Neuronal stem cell (in vitro differentiated cells): ENCODE measurements around the gene FBH1.

Source experiments
- DNase-seq: peaks from one replicate; pipeline ENCODE4 v3.0.0-alpha.2; 2013; ENCODE audit warnings: low spot score
- H2AFZ ChIP-seq: one replicate; pipeline ENCODE4 v1.6.1; 2013; ENCODE audit warnings: mild to moderate bottlenecking, low read length, inconsistent platforms
- H2AK5ac ChIP-seq: 2 replicates; pipeline ENCODE4 v1.6.1; 2013; ENCODE audit warnings: low read depth, mild to moderate bottlenecking, inconsistent platforms, low read length, moderate library complexity, mixed read lengths
- H2BK120ac ChIP-seq: 2 replicates; pipeline ENCODE4 v1.6.1; 2013; ENCODE audit warnings: low read depth, mild to moderate bottlenecking, inconsistent platforms, low read length, moderate library complexity, mixed read lengths
- H2BK12ac ChIP-seq: one replicate; pipeline ENCODE4 v1.6.1; 2013; ENCODE audit warnings: low read length, inconsistent platforms
- H2BK15ac ChIP-seq: 2 replicates; pipeline ENCODE4 v1.6.1; 2013; ENCODE audit warnings: mild to moderate bottlenecking, low read length, inconsistent platforms, mixed read lengths
- H2BK5ac ChIP-seq: one replicate; pipeline ENCODE4 v1.6.1; 2013; ENCODE audit warnings: inconsistent platforms, mild to moderate bottlenecking, low read length, moderate library complexity
- H3K14ac ChIP-seq: one replicate; pipeline ENCODE4 v1.6.1; 2013; ENCODE audit warnings: low read length, inconsistent platforms
- H3K18ac ChIP-seq: 2 replicates; pipeline ENCODE4 v1.6.1; 2013; ENCODE audit warnings: low read length, inconsistent platforms
- H3K23ac ChIP-seq: 2 replicates; pipeline ENCODE4 v1.6.1; 2013; ENCODE audit warnings: low read depth, mild to moderate bottlenecking, mixed read lengths, low read length, inconsistent platforms; ENCODE audit not compliant: poor library complexity
- H3K27ac ChIP-seq: replicated peaks from 3 replicates; pipeline ENCODE4 v1.5.1; 2013; ENCODE audit warnings: low read length, inconsistent platforms
- H3K27me3 ChIP-seq, 3 experiments: 2 replicates each; pipeline ENCODE4 v1.6.1; 2013; ENCODE audit warnings: low read length in 3 of 3, mild to moderate bottlenecking in 2 of 3, inconsistent platforms in 1 of 3, low read depth in 1 of 3, mixed read lengths in 1 of 3, moderate library complexity in 1 of 3; ENCODE audit not compliant: control insufficient read depth in 3 of 3, insufficient read depth in 3 of 3
- H3K36me3 ChIP-seq, 2 donors: replicated peaks in 1 of 2; 2 replicates each; pipeline ENCODE4 v1.6.1; 2013; ENCODE audit warnings: low read length in 2 of 2; ENCODE audit not compliant: control insufficient read depth in 2 of 2, insufficient read depth in 2 of 2
- H3K4ac ChIP-seq: 2 replicates; pipeline ENCODE4 v1.6.1; 2013; ENCODE audit warnings: inconsistent platforms, mild to moderate bottlenecking, low read length, moderate library complexity
- H3K4me1 ChIP-seq, 2 donors: 1 replicate in 1 of 2; 2 replicates in 1 of 2; pipeline ENCODE4 v1.6.1; 2013; ENCODE audit warnings: low read length in 2 of 2, low read depth in 1 of 2; ENCODE audit not compliant: control insufficient read depth in 2 of 2, insufficient read depth in 1 of 2
- H3K4me2 ChIP-seq: one replicate; pipeline ENCODE4 v1.6.1; 2013; ENCODE audit warnings: mild to moderate bottlenecking, low read length, inconsistent platforms; ENCODE audit not compliant: insufficient read depth, poor library complexity, severe bottlenecking
- H3K4me3 ChIP-seq, 2 donors: 2 replicates each; pipeline ENCODE4 v1.5.1; 2013; ENCODE audit warnings: low read length in 2 of 2, mild to moderate bottlenecking in 2 of 2, inconsistent platforms in 1 of 2, moderate library complexity in 1 of 2
- H3K79me1 ChIP-seq: one replicate; pipeline ENCODE4 v1.6.1; 2013; ENCODE audit warnings: low read depth, mild to moderate bottlenecking, inconsistent platforms, low read length, moderate library complexity
- H3K9ac ChIP-seq: one replicate; pipeline ENCODE4 v1.6.1; 2013; ENCODE audit warnings: mild to moderate bottlenecking, low read depth, low read length, inconsistent platforms; ENCODE audit not compliant: poor library complexity
- H3K9me3 ChIP-seq, 2 donors: replicated peaks in 1 of 2; 2 replicates each; pipeline versions ENCODE3 to v1.6.1; 2013; ENCODE audit warnings: low read length in 2 of 2, mild to moderate bottlenecking in 2 of 2, inconsistent platforms in 1 of 2, low read depth in 1 of 2, mixed read lengths in 1 of 2, moderate library complexity in 1 of 2; ENCODE audit not compliant: control insufficient read depth in 2 of 2, insufficient read depth in 1 of 2
- H4K8ac ChIP-seq: one replicate; pipeline ENCODE4 v1.6.1; 2013; ENCODE audit warnings: low read depth, mild to moderate bottlenecking, inconsistent platforms, low read length, moderate library complexity
- H4K91ac ChIP-seq: one replicate; pipeline ENCODE4 v1.6.1; 2013; ENCODE audit warnings: low read length, low read depth, mild to moderate bottlenecking, inconsistent platforms; ENCODE audit not compliant: poor library complexity
- WGBS, 2 donors: extraction: QIAGEN DNeasy Blood & Tissue Kit; methylation state at CpG; one replicate each; pipeline ENCODE4 v1.1.7; 2013; ENCODE audit warnings: missing lambda C conversion rate in 2 of 2, mixed read lengths in 1 of 2; ENCODE audit not compliant: insufficient read length in 2 of 2, insufficient replicate concordance in 1 of 2; ENCODE audit errors: extremely low coverage in 2 of 2; 5-methylcytosine and 5-hydroxymethylcytosine counted together

The FBH1 gene

DNA sequence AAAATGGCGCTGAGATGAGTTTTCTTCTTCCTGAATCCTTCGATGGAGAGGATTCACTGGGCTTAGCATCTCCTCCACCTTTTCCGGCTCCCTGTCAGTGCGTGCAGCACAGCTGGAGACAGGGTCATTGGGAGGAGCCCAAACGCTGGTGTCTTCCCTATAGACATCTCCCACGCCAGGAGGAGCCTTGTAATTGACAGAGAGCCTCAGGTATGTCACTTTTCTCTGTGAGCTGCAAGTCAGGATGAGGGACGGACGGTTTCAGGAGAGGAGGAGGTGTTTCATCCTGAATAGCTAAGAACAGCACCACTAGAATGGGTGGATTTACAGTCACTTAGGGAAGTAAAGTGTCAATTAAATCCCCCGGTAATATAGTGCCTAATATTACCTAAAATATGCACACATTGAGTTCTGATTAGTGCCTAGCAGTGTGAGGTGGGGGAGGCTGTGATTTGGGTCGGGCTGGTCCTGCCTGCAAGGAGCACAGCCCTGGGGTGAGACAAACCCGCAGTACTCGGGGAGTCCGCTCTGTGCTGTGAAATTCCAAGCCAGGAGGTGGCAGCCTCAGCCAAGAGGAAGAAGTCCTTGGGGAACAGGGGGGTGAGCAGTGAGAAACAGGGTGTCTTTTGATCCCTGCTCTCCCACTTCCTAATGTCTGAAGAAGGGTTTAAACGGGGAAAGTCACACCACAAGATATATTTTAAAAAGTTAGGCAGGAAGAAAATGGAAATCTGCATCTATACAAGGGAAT lies 59.1 kb downstream of the FBH1 start:
- Histone ChIP-seq H2BK5ac (no peak overlapping the region), H2AFZ (peak overlapping the region; percentile 49), H4K91ac (no peak overlapping the region), H2BK12ac (no peak overlapping the region), H3K36me3 (no peaks in the 10 kb centered on the region), H3K27me3 (peaks cover 0 to 43% (median 0%) of the 10 kb centered on the region in 3 experiments), H3K9me3 (no peaks in the 10 kb centered on the region), H3K9ac (no peak overlapping the region), H2BK120ac (no peak overlapping the region), H2AK5ac (no peak overlapping the region), H3K4me2 (no peak overlapping the region), H3K18ac (no peak overlapping the region), H4K8ac (no peak overlapping the region), H3K4ac (no peak overlapping the region), H3K4me3 (no peak overlapping the region), H3K27ac (no peak overlapping the region), H2BK15ac (no peak overlapping the region), H3K79me1 (no peaks in the 10 kb centered on the region), H3K14ac (no peak overlapping the region), H3K4me1 (no peaks in the 10 kb centered on the region), H3K23ac (no peak overlapping the region)
- WGBS, 2 donors = no CpG with 5 or more reads among the region's 14 CpGs
- DNase-seq = peak; percentile 15

DNA sequence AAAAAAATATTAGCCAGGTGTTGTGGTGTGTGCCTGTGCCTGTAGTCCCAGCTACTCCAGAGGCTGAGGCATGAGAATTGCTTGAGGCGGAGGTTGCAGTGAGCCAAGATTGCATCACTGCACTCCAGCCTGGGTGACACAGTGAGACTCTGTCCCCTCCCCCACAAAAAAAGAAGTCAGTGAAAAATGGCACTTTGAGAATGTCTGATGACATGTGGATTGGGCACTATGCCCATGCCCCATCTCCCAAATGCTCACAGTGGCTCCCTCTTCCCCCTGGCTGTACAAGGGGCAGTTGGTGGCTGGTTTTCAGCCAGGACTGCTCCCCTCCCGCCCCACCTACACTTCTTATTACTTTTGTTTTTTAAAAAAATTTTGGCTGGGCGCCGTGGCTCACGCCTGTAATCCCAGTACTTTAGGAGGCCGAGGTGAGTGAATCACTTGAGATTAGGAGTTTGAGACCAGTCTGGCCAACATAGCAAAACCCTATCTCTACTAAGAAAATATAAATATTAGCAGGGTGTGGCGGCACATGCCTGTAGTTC lies 61.2 kb downstream of the FBH1 start:
- Histone ChIP-seq H3K18ac (no peak overlapping the region), H3K9me3 (no peaks in the 10 kb centered on the region), H2BK5ac (no peak overlapping the region), H3K4me1 (no peaks in the 10 kb centered on the region), H2AFZ (no peak overlapping the region), H4K8ac (no peak overlapping the region), H2BK12ac (no peak overlapping the region), H3K14ac (no peak overlapping the region), H2BK120ac (no peak overlapping the region), H3K36me3 (no peaks in the 10 kb centered on the region), H3K27ac (no peak overlapping the region), H3K79me1 (no peaks in the 10 kb centered on the region), H3K4ac (no peak overlapping the region), H3K23ac (no peak overlapping the region), H2AK5ac (no peak overlapping the region), H3K27me3 (peaks cover 0 to 43% (median 0%) of the 10 kb centered on the region in 3 experiments), H3K9ac (no peak overlapping the region), H2BK15ac (no peak overlapping the region), H3K4me3 (no peak overlapping the region), H4K91ac (no peak overlapping the region), H3K4me2 (no peak overlapping the region)
- DNase-seq = no peak
- WGBS, 2 donors = no CpG with 5 or more reads among the region's 7 CpGs

DNA sequence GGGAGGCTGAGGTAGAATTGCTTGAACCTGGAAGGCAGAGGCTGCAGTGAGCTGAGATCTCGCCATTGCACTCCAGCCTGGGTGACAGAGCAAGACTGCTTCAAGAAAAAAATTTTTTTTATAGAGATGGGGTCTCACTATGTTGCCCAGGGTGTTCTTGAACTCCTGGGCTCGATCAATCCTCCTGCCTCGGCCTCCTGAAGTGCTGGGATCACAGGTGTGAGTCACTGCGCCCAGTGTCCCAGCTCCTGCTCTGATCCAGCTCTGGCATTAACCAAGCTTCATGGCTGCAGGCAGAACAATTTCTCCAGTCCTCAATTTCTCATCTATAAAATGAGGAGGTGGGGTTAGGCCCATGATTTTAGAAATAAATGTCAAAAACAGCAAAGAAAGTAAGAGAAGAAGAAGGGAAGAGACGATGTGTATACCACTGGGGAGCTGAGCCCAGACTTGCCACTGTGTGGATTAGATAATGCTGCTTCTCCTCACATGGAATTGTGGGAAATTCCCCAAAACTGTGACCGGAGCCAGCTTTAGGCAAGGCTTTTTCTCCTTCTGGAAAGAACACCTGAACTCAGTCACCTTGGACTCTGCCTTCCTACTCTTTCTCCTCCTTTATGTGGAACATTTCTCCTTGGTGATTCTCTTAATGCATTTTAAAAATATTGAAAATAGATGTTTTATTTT lies 61.8 kb downstream of the FBH1 start:
- Histone ChIP-seq H2BK12ac (no peak overlapping the region), H2BK5ac (no peak overlapping the region), H3K4me1 (no peaks in the 10 kb centered on the region), H3K4ac (no peak overlapping the region), H3K9ac (no peak overlapping the region), H3K23ac (no peak overlapping the region), H3K9me3 (no peaks in the 10 kb centered on the region), H2BK120ac (no peak overlapping the region), H3K4me3 (no peak overlapping the region), H2AFZ (no peak overlapping the region), H2AK5ac (no peak overlapping the region), H2BK15ac (no peak overlapping the region), H3K79me1 (no peaks in the 10 kb centered on the region), H3K18ac (no peak overlapping the region), H4K91ac (no peak overlapping the region), H3K27me3 (peaks cover 0 to 42% (median 0%) of the 10 kb centered on the region in 3 experiments), H3K14ac (no peak overlapping the region), H3K4me2 (no peak overlapping the region), H3K36me3 (no peaks in the 10 kb centered on the region), H3K27ac (no peak overlapping the region), H4K8ac (no peak overlapping the region)
- no CpG with 5 or more reads among the region's 6 CpGs for whole genome bisulfite sequencing, 2 donors
- DNase-seq = no peak

DNA sequence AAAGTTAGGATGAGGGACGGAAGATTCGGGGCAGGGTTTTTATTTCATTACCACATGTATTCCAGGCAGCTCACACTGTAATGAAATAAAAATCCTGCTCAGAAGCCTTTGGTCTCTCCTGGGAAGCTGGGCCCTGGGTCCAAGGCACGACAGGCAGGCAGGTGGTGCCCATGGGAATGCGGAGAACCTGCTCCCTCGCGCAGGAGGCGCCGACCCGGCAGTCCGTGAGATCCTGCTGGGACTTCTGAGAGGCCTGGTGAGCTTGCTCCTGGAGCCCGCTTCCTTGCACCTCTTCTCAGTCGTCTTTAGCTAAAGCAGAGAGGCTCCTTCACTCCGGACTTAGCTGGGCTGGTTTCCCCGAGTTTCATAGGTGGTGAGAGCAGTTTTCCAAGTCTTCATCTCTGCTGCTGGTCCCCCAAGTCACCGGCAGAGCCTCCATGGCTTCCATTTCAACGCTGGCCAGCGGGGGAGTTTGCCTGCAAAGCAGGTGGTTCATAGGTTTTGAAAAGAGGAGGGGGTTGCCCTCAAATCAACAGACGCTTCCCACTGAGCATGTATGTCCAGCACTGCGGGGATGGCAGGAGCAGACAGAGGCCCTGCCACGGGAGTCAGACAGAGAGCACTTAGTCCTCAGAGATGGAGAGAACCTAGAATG lies 62.8 kb downstream of the FBH1 start:
- H3K9ac ChIP-seq = no peak overlapping the region
- H3K18ac ChIP-seq = no peak overlapping the region
- H3K36me3 ChIP-seq = no peaks in the 10 kb centered on the region
- no peak overlapping the region for H3K4ac ChIP-seq
- no peak for DNase-seq
- peak overlapping the region; percentile 79 for H2AFZ ChIP-seq
- H2BK12ac ChIP-seq = no peak overlapping the region
- no peak overlapping the region for H2BK5ac ChIP-seq
- H3K27me3 ChIP-seq = peaks cover 0 to 41% (median 0%) of the 10 kb centered on the region in 3 experiments
- H2BK120ac ChIP-seq = no peak overlapping the region
- H2AK5ac ChIP-seq = no peak overlapping the region
- H3K4me2 ChIP-seq = no peak overlapping the region
- H2BK15ac ChIP-seq = no peak overlapping the region
- no CpG with 5 or more reads among the region's 20 CpGs for WGBS, 2 donors
- H3K9me3 ChIP-seq = no peaks in the 10 kb centered on the region
- no peak overlapping the region for H3K4me3 ChIP-seq
- H4K8ac ChIP-seq = no peak overlapping the region
- no peaks in the 10 kb centered on the region for H3K79me1 ChIP-seq
- H3K4me1 ChIP-seq = no peaks in the 10 kb centered on the region
- no peak overlapping the region for H3K27ac ChIP-seq
- no peak overlapping the region for H3K14ac ChIP-seq
- H4K91ac ChIP-seq = no peak overlapping the region
- H3K23ac ChIP-seq = no peak overlapping the region
